Mammary epithelial cell (primary cell): ENCODE results near the gene LMO7.

ENCODE experiments used
- EZH2 ChIP-seq: IDR thresholded peaks from 2 replicates; pipeline ENCODE4 v1.6.1; 2012; ENCODE audit warnings: low read length, inconsistent platforms, borderline replicate concordance
- TF ChIP-seq, protein P1 (sequence below), 2 donors: IDR thresholded peaks in 1 of 2; conservative IDR thresholded peaks in 1 of 2; 2 replicates each; pipeline ENCODE4 v1.5.1; 2011 to 2012; ENCODE audit warnings: inconsistent platforms in 2 of 2, low read length in 2 of 2, mild to moderate bottlenecking in 2 of 2, control low read depth in 1 of 2, low read depth in 1 of 2; ENCODE audit not compliant: insufficient read depth in 1 of 2; ENCODE audit errors: extremely low read depth in 1 of 2

DNA sequence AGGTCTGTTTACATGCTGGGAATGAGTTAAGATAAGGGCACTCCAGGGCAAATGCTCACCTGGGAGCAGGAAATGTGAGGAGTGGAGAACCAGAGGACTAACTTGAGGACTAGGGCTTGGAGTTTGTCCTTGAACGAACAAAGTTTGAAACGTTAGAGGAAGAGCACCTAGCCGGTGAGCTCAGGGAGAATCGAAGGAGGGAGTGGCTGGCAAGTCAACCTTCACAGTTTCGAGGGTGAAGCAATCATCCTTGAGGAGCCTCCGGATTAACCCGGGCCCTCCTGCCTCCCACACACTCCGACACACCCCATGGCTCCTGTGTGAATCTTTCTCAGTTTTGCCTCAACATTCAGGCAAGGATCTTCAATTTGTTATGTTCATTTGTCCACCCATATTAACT is 58.6 kb downstream of the LMO7 start:
- TF ChIP-seq, protein P1, sequence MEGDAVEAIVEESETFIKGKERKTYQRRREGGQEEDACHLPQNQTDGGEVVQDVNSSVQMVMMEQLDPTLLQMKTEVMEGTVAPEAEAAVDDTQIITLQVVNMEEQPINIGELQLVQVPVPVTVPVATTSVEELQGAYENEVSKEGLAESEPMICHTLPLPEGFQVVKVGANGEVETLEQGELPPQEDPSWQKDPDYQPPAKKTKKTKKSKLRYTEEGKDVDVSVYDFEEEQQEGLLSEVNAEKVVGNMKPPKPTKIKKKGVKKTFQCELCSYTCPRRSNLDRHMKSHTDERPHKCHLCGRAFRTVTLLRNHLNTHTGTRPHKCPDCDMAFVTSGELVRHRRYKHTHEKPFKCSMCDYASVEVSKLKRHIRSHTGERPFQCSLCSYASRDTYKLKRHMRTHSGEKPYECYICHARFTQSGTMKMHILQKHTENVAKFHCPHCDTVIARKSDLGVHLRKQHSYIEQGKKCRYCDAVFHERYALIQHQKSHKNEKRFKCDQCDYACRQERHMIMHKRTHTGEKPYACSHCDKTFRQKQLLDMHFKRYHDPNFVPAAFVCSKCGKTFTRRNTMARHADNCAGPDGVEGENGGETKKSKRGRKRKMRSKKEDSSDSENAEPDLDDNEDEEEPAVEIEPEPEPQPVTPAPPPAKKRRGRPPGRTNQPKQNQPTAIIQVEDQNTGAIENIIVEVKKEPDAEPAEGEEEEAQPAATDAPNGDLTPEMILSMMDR (conservative IDR thresholded peaks at IDR 0.05 in 1 of 2, IDR thresholded peaks at IDR 0.05 in 1 of 2; ENCODE audit: extremely low read depth in 1 of 2, insufficient read depth in 1 of 2, low read depth in 1 of 2, low read length in 2 of 2): no peak
- TF ChIP-seq EZH2: no peak
